ENCODE measurements around the gene PRR12.

- TF ChIP-seq CTCF (IDR thresholded peaks at IDR 0.05) (no peak), POLR2A (IDR thresholded peaks at IDR 0.05) (no peak), POLR2AphosphoS5 (IDR thresholded peaks at IDR 0.05; ENCODE audit: insufficient read depth in 1 of 2, low read depth in 1 of 2) (no peak)
Observed at GRCh38 chr19:49616945-49617344, 26.0 kb downstream of the PRR12 start.

Measured in vagina (tissue), 2 donors.